Activated CD8-positive, alpha-beta memory T cell treated with anti-CD3 and anti-CD28 coated beads for 48 hours (primary cell): Measurements from ENCODE around the gene ZC3H14.

Experiments
- DNase-seq, 3 experiments: peaks; one replicate each; pipeline ENCODE4 v3.0.0-alpha.2; 2020; ENCODE audit warnings: low read depth in 2 of 3, low spot score in 2 of 3

Gene ZC3H14

GRCh38 chr14:88668448-88669116 is 105.7 kb downstream of the ZC3H14 start:
- DNase-seq, result no peak

GRCh38 chr14:88669346-88669745 is 106.5 kb downstream of the ZC3H14 start:
- DNase-seq, result no peak
